GM20431 (cell line): ENCODE results near the gene WNT5B.
"Not testable (repeated sequence)": the region's sequence is repeated elsewhere in the genome, so short reads cannot be mapped to it uniquely, and the experiment has no call there.

ENCODE experiments used
- in situ Hi-C: fragments of 300-500 bp; cut with MseI, MboI; formaldehyde crosslinking; loops from one replicate; pipeline ENCODE4 v1.15.0; 2020; ENCODE audit warnings: low sequenced_read_pairs; ENCODE audit not compliant: unreplicated experiment

The WNT5B gene

GRCh38 chr12:1595026-1595561 lies 33.9 kb upstream of the WNT5B start:
- in situ Hi-C loops: no loop called here

DNA sequence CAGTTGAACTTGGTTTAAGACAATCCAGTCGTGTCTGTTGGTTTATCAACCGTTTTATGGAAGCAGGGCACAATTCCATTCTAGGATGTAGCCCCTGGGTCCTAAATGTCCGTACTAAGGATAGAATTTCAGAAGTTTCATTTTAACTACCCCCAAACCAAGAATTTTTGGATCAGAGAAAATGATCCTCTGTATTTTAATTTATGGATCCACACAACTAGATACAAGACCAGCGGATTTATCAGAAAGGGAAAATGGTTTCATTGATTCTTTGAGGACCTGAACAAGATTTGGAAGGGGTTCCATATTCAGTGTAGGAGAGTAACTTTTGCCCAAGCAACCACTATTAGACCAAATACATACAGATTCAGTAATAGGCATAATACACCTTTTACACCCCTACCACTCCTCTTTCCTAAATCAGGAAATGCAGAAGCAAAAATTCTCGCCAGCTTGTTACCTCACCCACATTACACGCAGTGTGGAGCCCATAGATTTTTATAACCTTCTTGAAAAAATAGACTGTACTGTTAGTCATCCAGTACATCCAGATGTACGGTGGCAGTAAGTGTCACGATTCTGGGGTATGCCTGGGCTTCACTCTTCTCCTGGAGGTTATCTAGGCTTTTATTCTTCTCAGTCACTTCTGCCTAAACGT lies 33.2 kb upstream of the WNT5B start:
- in situ Hi-C loops: no loop called here

DNA sequence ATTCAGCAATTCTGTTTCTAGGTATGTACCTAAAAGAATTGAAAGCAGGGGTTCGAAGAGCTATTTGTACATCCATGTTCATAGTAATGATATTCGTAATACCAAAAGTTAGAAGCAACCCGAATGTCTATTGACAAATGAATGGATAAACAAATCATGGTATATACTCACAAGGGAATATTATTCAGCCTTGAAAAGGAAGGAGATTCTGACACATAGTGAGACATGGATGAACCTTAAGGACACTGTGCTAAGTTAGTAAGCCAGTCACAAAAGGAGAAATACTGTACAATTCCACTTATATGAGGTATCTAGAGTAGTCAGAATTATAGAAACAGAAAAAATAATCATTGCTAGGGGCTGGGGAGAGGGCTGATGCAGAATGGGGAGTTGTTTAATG lies 30.3 kb upstream of the WNT5B start:
- in situ Hi-C loops: no loop called here

GRCh38 chr12:1602706-1603105 lies 26.3 kb upstream of the WNT5B start:
- in situ Hi-C loops: not testable (repeated sequence)

GRCh38 chr12:1603269-1603993 lies 25.6 kb upstream of the WNT5B start:
- in situ Hi-C loops: no loop called here

DNA sequence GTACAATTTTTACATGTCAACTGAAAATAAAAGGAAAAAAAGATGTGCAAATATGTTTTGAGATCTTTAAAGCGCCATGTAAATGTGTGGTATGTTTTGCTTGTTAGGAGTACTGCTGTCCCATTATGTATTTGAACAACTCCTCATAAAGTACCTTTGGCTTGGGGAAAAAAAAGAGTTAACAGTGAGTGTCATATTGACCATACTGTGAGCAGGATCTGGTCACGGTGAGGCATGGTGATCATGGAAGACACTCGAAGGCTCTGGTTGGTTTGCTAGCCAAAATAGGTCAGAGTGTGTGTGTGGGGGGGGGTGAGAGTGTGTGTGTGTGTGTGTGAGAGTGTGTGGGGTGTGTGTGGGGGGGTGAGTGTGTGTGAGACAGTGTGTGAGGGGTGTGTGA lies 24.6 kb upstream of the WNT5B start:
- in situ Hi-C loops: no loop called here

- in situ Hi-C loops: no loop called here
Measured at GRCh38 chr12:1605129-1606020, 23.7 kb upstream of the WNT5B start.

DNA sequence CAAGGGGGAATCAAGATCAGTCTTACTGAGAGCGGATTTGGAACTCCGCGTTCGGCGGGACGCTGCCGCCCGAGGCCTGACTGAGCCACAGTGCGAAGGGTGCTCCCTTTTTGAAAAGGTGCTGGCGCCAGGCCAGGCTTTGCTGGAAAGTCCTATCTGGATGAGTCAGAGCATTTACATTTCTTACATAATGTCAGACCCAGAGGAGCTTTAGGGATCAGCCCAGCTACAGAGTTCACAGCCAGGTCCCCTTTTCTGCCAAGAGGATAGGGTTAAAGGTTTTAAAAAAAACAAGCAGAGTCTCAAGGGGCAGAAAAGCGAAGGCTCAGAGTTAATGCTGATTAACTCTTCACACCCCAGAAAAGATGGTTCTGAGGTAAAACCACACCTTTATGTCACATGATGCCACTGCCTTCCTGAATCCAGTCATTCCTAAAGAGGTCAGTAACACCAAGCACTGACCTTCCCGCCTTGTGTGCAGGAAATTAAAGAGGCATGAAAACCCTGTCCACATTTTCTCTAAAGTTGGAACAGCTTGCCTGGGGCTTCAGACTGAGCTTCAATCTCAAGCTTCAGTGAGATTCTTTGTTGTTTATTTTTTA lies 22.9 kb upstream of the WNT5B start:
- in situ Hi-C loops: no loop called here

GRCh38 chr12:1607940-1608712 lies 20.9 kb upstream of the WNT5B start:
- in situ Hi-C loops: no loop called here

GRCh38 chr12:1608713-1609119 lies 20.3 kb upstream of the WNT5B start:
- in situ Hi-C loops: no loop called here

DNA sequence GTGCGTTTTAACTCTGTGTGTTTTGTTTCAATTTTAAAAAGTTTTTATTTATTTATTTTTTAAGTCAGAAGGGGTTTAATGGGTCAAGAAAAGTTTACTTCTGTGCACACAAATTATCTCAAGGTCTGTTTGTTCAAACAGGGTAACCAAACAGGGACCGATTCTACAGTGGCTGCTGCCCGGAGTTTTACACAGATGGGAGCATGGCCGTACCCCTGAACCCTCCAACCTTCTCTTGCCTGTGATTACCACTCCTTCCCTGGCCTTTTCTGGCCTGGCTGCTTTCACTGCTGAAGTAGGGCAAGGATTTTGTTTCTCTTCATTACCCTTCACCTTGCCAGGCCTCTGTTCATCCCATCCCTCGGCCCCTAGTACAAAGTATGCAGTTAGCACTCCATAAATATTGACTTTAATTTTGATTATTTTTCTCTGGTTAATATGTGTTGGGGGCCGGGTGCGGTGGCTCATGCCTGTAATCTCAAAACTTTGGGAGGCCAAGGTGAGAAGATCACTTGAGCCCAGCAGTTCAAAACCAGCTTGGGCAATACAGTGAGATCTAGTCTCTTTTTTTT lies 18.9 kb upstream of the WNT5B start:
- in situ Hi-C loops: no loop called here

DNA sequence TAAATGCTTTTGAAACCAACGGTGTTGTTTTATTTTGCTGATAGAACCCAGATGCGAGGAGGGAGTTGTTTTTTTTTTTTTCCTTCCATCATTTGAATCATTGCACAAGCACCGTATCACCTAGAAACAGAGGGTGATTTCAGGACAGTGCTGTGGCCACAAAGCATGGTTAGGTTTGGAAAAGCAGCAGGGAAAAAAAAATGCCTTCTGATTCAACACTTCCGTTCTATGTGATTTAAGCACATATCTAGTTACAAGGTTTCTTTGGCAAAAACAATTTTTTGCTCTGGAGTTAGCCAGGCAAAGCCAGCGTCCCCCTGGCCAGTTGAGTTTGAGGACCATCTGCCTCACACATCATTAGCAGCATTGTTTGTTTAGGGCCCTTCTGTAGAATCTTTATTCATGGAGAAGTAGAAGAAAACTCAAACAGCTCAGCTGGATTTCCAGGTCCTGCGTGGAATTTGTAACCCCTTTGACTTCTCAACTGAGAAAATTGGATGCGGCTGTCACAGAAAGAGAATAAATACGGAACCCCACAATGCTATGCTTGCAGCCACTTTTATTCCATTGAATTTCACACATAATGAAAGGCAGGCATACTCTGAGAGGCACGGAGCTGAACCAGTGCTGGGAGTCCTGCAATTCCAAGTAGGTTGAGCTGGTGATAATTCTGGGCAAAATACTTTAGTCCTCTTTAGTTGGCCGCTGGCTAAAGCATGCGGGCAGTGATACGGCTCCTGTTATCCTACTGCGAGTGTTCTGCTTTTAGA lies 17.0 kb upstream of the WNT5B start:
- in situ Hi-C loops: no loop called here

GRCh38 chr12:1613860-1614259 lies 15.2 kb upstream of the WNT5B start:
- in situ Hi-C loops: no loop called here

GRCh38 chr12:1614360-1614759 lies 14.7 kb upstream of the WNT5B start:
- in situ Hi-C loops: no loop called here

DNA sequence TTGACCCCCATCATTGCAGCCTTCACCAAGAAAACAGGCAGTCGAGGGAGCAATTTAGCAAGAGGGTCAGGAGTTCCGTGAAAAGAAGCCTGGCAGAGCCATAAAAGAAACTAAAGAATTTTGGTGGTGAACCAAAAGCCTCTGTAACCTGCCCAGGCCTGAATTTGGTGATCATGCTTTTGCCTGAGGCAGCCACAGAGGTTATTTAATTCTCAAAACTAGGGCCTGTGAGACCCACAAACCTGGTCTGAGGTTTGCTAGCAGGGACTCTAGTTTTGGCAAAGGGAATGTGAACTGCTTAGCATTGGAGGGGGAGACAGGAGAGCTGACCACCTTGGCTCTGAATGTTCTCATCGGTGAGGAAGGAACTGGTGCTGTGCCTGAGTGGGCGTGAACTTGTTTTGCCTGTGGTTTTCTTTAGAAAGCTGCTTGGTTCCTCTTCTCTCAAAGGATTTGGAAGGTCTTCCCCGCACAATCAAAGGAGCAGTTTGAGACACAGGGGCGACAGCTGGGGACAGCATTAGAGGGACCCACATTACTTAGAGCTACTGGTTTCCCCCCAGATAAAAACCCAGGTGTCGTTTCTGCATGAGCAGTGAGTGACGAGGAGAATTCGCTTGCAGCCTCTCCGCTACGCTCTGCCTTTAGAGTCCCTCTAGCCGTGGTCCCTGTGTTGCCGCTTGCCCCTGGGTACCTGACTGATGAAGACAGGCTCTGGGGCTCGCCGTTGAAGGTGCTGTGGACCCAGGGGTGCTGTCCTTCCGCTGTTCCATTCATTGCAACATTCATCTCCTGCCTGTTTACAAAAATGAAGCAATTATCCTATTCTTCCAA lies 12.6 kb upstream of the WNT5B start:
- in situ Hi-C loops: no loop called here

DNA sequence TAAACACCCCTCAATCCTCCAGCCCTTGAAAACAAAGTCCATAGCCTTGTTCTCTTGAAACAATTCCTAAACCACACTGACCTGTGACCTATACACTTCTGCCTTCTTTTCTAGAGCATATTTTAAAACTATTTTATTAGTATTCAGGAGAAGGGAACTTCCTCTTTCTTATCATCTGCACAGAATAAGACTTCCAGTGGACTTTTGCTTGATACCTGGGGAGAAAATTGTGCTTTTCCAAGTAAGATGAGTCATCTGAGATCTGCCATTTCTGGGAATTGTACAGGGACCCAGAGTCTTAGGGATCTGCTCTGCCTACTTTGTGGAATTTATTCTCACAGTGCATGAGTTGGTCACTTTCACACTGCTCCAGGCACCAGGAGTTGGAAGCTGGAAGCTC lies 10.5 kb upstream of the WNT5B start:
- in situ Hi-C loops: no loop called here

- in situ Hi-C loops: no loop called here
Measured at GRCh38 chr12:1619159-1619558, 9.9 kb upstream of the WNT5B start.

- in situ Hi-C loops: no loop called here
Measured at GRCh38 chr12:1619587-1619986, 9.4 kb upstream of the WNT5B start.
